Measurements from ENCODE around the gene ITSN1.

GRCh38 chr21:33860332-33860879 is 218.1 kb downstream of the ITSN1 start:
- TF ChIP-seq ZNF70 (CRISPR knock-in tag; IDR thresholded peaks at IDR 0.05) (no peak), TSHZ2 (CRISPR knock-in tag; IDR thresholded peaks at IDR 0.05) (no peak), ZFP30 (CRISPR knock-in tag; IDR thresholded peaks at IDR 0.05) (no peak), ZNF565 (CRISPR knock-in tag; conservative IDR thresholded peaks at IDR 0.05; ENCODE audit: low read depth) (no peak), ZFP3 (CRISPR knock-in tag; IDR thresholded peaks at IDR 0.05) (no peak), ESRRG (CRISPR knock-in tag; IDR thresholded peaks at IDR 0.05) (no peak), ZC3H10 (CRISPR knock-in tag; IDR thresholded peaks at IDR 0.05) (no peak), TCF4 (CRISPR knock-in tag; IDR thresholded peaks at IDR 0.05; ENCODE audit: borderline replicate concordance) (no peak), OSR1 (CRISPR knock-in tag; IDR thresholded peaks at IDR 0.05) (no peak)
